A673 (cell line): ENCODE measurements around the gene OTC. TPM values are rescaled to one million over a fixed set of nuclear protein-coding genes. Genes with fewer than 3 reads are reported as not detected.

Experiments used
- BruUV-seq: library from RNA; stranded (reverse); fragments of 400-500 nt; replicated peaks from 2 replicates; lab custom pipeline; 2021; lab: Mats Ljungman, UMichigan
- CTCF ChIA-PET: fragments of 300-600 bp; sonication (Branson Sonifier 250); formaldehyde crosslinking; loops from one replicate; lab custom pipeline; 2022; ENCODE audit warnings: antibody characterized with exemption; lab: Charles Lee
- POLR2A ChIA-PET: fragments of 300-600 bp; sonication (Branson Sonifier 250); formaldehyde crosslinking; loops from one replicate; lab custom pipeline; 2022; ENCODE audit warnings: antibody characterized with exemption; ENCODE audit not compliant: low non-redundant PET; lab: Charles Lee
- DNase-seq: peaks from one replicate; pipeline ENCODE4 v3.0.0-alpha.2; 2015; ENCODE audit warnings: low spot score
- H3K27ac ChIP-seq: fragments of 200-600 bp; sonication (generic); 2 replicates; pipeline ENCODE4 v1.5.1; 2016; ENCODE audit warnings: mixed run types, low read depth, mild to moderate bottlenecking, mixed read lengths, antibody characterized with exemption, low read length; ENCODE audit not compliant: poor library complexity, severe bottlenecking
- H3K27me3 ChIP-seq: fragments of 200-600 bp; sonication (generic); replicated peaks from 2 replicates; pipeline ENCODE4 v1.6.1; 2017; ENCODE audit warnings: mixed run types, low read depth, mild to moderate bottlenecking, mixed read lengths, antibody characterized with exemption, low read length; ENCODE audit not compliant: insufficient read depth, poor library complexity
- H3K36me3 ChIP-seq: fragments of 200-600 bp; sonication (generic); 2 replicates; pipeline ENCODE4 v1.6.1; 2016; ENCODE audit warnings: mixed run types, mild to moderate bottlenecking, mixed read lengths, antibody characterized with exemption, low read length; ENCODE audit not compliant: insufficient read depth, poor library complexity, severe bottlenecking
- H3K4me1 ChIP-seq: fragments of 200-600 bp; sonication (generic); 2 replicates; pipeline ENCODE4 v1.6.1; 2017; ENCODE audit warnings: mixed run types, mild to moderate bottlenecking, mixed read lengths, antibody characterized with exemption, low read length; ENCODE audit not compliant: insufficient read depth, poor library complexity, severe bottlenecking
- H3K4me3 ChIP-seq: fragments of 200-600 bp; sonication (generic); 2 replicates; pipeline ENCODE4 v1.5.1; 2016; ENCODE audit warnings: low read depth, mixed run types, mild to moderate bottlenecking, mixed read lengths, low read length; ENCODE audit not compliant: poor library complexity, severe bottlenecking
- H3K9me3 ChIP-seq: fragments of 200-600 bp; sonication (generic); 2 replicates; pipeline ENCODE4 v1.6.1; 2016; ENCODE audit warnings: mixed run types, low read depth, mild to moderate bottlenecking, mixed read lengths, antibody characterized with exemption, low read length; ENCODE audit not compliant: poor library complexity, severe bottlenecking
- EZH2 ChIP-seq: fragments of 200-600 bp; sonication (generic); IDR thresholded peaks from 2 replicates; pipeline ENCODE4 v1.6.1; 2017; ENCODE audit warnings: borderline replicate concordance, low read depth, mild to moderate bottlenecking, mixed read lengths, antibody characterized with exemption, low read length; ENCODE audit not compliant: poor library complexity, severe bottlenecking
- intact Hi-C: fragments of 100-400 bp; cut with micrococcal nuclease; formaldehyde crosslinking; loops from one replicate; pipeline ENCODE4 v1.10.0; 2022; ENCODE audit not compliant: unreplicated experiment
- total RNA-seq: library from RNA; stranded (reverse); gene quantifications from 2 replicates; pipeline ENCODE4 v1.2.3, GENCODE V29; 2021
- TF ChIP-seq, protein P1 (sequence below): fragments of 300-800, 200-600 bp; sonication (generic); conservative IDR thresholded peaks from 2 replicates; pipeline ENCODE4 v1.5.1; 2017; ENCODE audit warnings: low read depth, mild to moderate bottlenecking, antibody characterized with exemption, low read length, moderate library complexity, mixed read lengths

The OTC gene
- total RNA-seq, 1 experiment from 2014 or later, result not detected

DNA sequence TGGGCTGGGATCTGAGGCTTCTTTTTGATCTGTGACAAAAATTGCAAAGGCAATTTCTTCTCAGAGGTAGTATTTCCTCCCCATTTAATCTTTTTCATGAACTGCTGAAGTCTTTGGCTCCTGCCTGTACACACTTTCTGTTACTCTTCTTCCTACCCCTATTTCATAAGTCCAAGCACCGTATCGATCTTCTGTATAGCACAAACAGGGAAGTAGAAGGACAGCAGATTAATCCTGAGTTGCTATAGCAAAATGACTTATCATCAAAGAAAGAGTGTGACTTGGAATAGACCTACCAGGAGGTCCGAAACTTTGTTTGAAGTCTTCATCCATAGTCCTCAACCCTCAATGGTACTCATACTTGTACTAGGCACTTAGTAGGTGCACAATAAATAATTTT lies 22.0 kb downstream of the OTC start:
- TF ChIP-seq, protein P1, sequence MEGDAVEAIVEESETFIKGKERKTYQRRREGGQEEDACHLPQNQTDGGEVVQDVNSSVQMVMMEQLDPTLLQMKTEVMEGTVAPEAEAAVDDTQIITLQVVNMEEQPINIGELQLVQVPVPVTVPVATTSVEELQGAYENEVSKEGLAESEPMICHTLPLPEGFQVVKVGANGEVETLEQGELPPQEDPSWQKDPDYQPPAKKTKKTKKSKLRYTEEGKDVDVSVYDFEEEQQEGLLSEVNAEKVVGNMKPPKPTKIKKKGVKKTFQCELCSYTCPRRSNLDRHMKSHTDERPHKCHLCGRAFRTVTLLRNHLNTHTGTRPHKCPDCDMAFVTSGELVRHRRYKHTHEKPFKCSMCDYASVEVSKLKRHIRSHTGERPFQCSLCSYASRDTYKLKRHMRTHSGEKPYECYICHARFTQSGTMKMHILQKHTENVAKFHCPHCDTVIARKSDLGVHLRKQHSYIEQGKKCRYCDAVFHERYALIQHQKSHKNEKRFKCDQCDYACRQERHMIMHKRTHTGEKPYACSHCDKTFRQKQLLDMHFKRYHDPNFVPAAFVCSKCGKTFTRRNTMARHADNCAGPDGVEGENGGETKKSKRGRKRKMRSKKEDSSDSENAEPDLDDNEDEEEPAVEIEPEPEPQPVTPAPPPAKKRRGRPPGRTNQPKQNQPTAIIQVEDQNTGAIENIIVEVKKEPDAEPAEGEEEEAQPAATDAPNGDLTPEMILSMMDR, result no peak
- no peak for TF ChIP-seq EZH2
- DNase-seq, result no peak
- CTCF ChIA-PET, result no interaction called here
- intact Hi-C loops, result loop anchor here (10.0 kb wide), 1 partner anchor 280 kb away; no protein-coding TSS in a partner anchor
- H3K4me3 ChIP-seq, result no peak overlapping the region
- H3K27ac ChIP-seq, result no peak overlapping the region
- no TSS peak for BruUV-seq
- no peaks in the 10 kb centered on the region for H3K4me1 ChIP-seq
- no peaks in the 10 kb centered on the region for H3K36me3 ChIP-seq
- no peaks in the 10 kb centered on the region for H3K9me3 ChIP-seq
- H3K27me3 ChIP-seq, result peaks cover 7% of the 10 kb centered on the region
- POLR2A ChIA-PET, result no interaction called here

DNA sequence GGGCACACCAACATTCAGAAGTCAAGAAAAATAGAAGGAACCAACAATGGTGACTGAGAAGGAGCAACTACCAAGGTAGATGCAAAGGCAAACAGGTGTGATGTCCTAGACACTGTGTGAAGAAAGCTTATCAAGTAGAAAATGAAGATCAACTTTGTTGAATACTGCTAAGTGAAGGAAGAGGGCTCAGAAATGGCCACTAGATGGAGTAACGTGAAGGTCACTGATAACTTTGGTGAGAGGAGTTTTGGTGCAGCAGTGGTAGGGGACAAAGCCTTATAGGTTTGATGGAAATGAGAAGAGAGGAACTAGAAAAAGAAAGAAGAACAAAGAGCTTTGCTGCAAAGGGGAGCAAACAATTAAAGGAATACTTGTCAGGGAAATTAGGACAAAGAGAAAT lies 23.5 kb downstream of the OTC start:
- peak; percentile 35 for DNase-seq
- no peaks in the 10 kb centered on the region for H3K9me3 ChIP-seq
- TF ChIP-seq, protein P1, result peak; percentile 63
- no peak for TF ChIP-seq EZH2
- no peak overlapping the region for H3K4me3 ChIP-seq
- no peaks in the 10 kb centered on the region for H3K36me3 ChIP-seq
- CTCF ChIA-PET, result no interaction called here
- peaks cover 7% of the 10 kb centered on the region for H3K27me3 ChIP-seq
- POLR2A ChIA-PET, result no interaction called here
- no TSS peak for BruUV-seq
- no peak overlapping the region for H3K27ac ChIP-seq
- intact Hi-C loops, result loop anchor here (10.0 kb wide), 1 partner anchor 279 kb away; no protein-coding TSS in a partner anchor
- H3K4me1 ChIP-seq, result no peaks in the 10 kb centered on the region

DNA sequence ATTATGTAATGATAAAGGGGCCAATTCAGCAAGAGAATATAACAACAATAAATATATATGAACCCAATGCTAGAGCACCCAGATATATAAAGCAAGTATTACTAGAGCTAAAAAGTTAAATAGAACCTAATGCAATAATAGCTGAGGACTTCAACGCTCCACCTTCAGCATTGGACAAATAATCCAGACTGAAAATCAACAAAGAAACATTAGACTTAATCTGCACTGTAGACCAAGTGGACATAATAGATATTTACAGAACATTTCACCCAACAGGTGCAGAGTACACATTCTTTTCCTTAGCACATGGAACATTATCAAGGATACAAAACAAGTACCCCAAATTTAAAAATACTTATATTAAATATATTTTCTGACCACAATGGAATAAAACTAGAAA lies 24.3 kb downstream of the OTC start:
- H3K27me3 ChIP-seq, result peaks cover 6% of the 10 kb centered on the region
- CTCF ChIA-PET, result no interaction called here
- no peaks in the 10 kb centered on the region for H3K9me3 ChIP-seq
- intact Hi-C loops, result loop anchor here (10.0 kb wide), 1 partner anchor 278 kb away; no protein-coding TSS in a partner anchor
- POLR2A ChIA-PET, result no interaction called here
- no peaks in the 10 kb centered on the region for H3K4me1 ChIP-seq
- H3K36me3 ChIP-seq, result no peaks in the 10 kb centered on the region
- H3K27ac ChIP-seq, result no peak overlapping the region
- DNase-seq, result no peak
- no TSS peak for BruUV-seq
- H3K4me3 ChIP-seq, result no peak overlapping the region
- TF ChIP-seq, protein P1, result no peak
- TF ChIP-seq EZH2, result no peak
